GM19328 (cell line): Measurements from ENCODE around the gene TMEM203.

Experiments
- ATAC-seq: cut with Tn5 transposase; IDR thresholded peaks from one replicate; pipeline ENCODE4 v1.9.1; 2021; ENCODE audit warnings: mild to moderate bottlenecking, moderate library complexity; ENCODE audit not compliant: unreplicated experiment

TMEM203 gene

GRCh38 chr9:137230705-137231371 is 25.4 kb upstream of the TMEM203 start, which contains the start of gene SLC34A3:
Gene SLC34A3, plus strand, starts transcription at chr9:137230901. Its CDS starts 802 bp downstream, at chr9:137231703.
- no peak for ATAC-seq

- ATAC-seq, result no peak
Measured at GRCh38 chr9:137229903-137230704, 24.7 kb upstream of the TMEM203 start.

- no peak for ATAC-seq
Measured at GRCh38 chr9:137228968-137229896, 23.8 kb upstream of the TMEM203 start.

GRCh38 chr9:137228506-137228967 is 23.1 kb upstream of the TMEM203 start:
- ATAC-seq, result no peak

GRCh38 chr9:137227853-137228505 is 22.5 kb upstream of the TMEM203 start:
- no peak for ATAC-seq

- ATAC-seq, result no peak
Measured at GRCh38 chr9:137227054-137227852, 21.8 kb upstream of the TMEM203 start, which contains the start of gene RNF224. Gene RNF224, plus strand, starts transcription at chr9:137227502. Its CDS starts 834 bp downstream, at chr9:137228336.

- ATAC-seq, result no peak
Measured at GRCh38 chr9:137226338-137227053, 21.0 kb upstream of the TMEM203 start.

- no peak for ATAC-seq
Measured at GRCh38 chr9:137225699-137226331, 20.4 kb upstream of the TMEM203 start.

GRCh38 chr9:137224830-137225694 is 19.6 kb upstream of the TMEM203 start, which contains the start of gene CYSRT1:
Gene CYSRT1, plus strand, starts transcription at chr9:137225174. Its CDS starts 448 bp downstream, at chr9:137225622.
- no peak for ATAC-seq

- ATAC-seq, result peak; percentile 72
Measured at GRCh38 chr9:137223078-137223970, 17.9 kb upstream of the TMEM203 start.

GRCh38 chr9:137222190-137223077 is 17.0 kb upstream of the TMEM203 start, which contains the start of gene RNF208:
Gene RNF208, minus strand, starts transcription at chr9:137222240. Its CDS starts 1,028 bp downstream, at chr9:137221212.
- ATAC-seq, result no peak

GRCh38 chr9:137221506-137222111 is 16.2 kb upstream of the TMEM203 start:
- no peak for ATAC-seq

- ATAC-seq, result no peak
Measured at GRCh38 chr9:137221095-137221505, 15.7 kb upstream of the TMEM203 start.

GRCh38 chr9:137220317-137221094 is 15.1 kb upstream of the TMEM203 start:
- no peak for ATAC-seq
